ENCODE measurements around the gene BANK1. TPM values are rescaled to one million over a fixed set of nuclear protein-coding genes. Genes with fewer than 3 reads are reported as not detected.

Gene BANK1
- total and polyA plus RNA-seq, 10 of the 15 experiments (the other 5 are each of a cell fraction or from before 2014, with no cell fraction given), result 0.13 to 2.1 (median 0.42) TPM

GRCh38 chr4:101793397-101793796 is 2.9 kb downstream of the BANK1 start:
- FAIRE-seq (no peak), ATAC-seq (no peak), DNase-seq (ENCODE audit: low read depth, low spot score) (no peak)
- Histone ChIP-seq H3K79me2 (ENCODE audit: control insufficient read depth, insufficient read depth, low read length) (no peaks in the 10 kb centered on the region), H3K4me3 (no peak overlapping the region), H3K27ac (ENCODE audit: control insufficient read depth, insufficient read depth) (no peak overlapping the region), H3K36me3 (ENCODE audit: control insufficient read depth in 2 of 2, insufficient read depth in 2 of 2, low read length in 1 of 2) (no peaks in the 10 kb centered on the region), H3K27me3 (replicated peaks in 1 of 2; ENCODE audit: control insufficient read depth in 2 of 2, insufficient read depth in 2 of 2, low read length in 1 of 2) (peaks cover 0 to 3% of the 10 kb centered on the region in 2 experiments; a peak in 1 of 4 replicates), H3K9me3 (replicated peaks; ENCODE audit: control insufficient read depth, insufficient read depth, low read length) (no peaks in the 10 kb centered on the region), H3K4me1 (ENCODE audit: control insufficient read depth, insufficient read depth, low read length) (peaks cover 9% of the 10 kb centered on the region), H2AFZ (ENCODE audit: control insufficient read depth, low read depth, low read length) (no peak overlapping the region), H3K9ac (ENCODE audit: control insufficient read depth, insufficient read depth, low read length) (no peak overlapping the region), H3K4me2 (ENCODE audit: control insufficient read depth, insufficient read depth) (no peak overlapping the region), H4K20me1 (ENCODE audit: control insufficient read depth, insufficient read depth) (no peaks in the 10 kb centered on the region)
- intact Hi-C loops (cut with micrococcal nuclease; ENCODE audit: unreplicated experiment), result no loop called here
- no TSS peak for BruUV-seq (replicated peaks)
- RAD21 ChIA-PET (ENCODE audit: unreplicated experiment), result interaction anchor here (0.9 kb wide), 1 partner anchor 14 kb away, joined by 4 read pairs; no protein-coding TSS in a partner anchor
- POLR2A ChIA-PET, result no interaction called here
- in situ Hi-C loops (cut with MboI), result no loop called here
- no peak for TF ChIP-seq E4F1 (IDR thresholded peaks at IDR 0.05; ENCODE audit: borderline replicate concordance, partially characterized antibody)
- no peak for TF ChIP-seq BCL11A (IDR thresholded peaks at IDR 0.05; ENCODE audit: low read depth, low read length)
- TF ChIP-seq GABPA (IDR thresholded peaks at IDR 0.05; ENCODE audit: low read depth), result no peak
- no peak for TF ChIP-seq MYB (IDR thresholded peaks at IDR 0.05; ENCODE audit: borderline replicate concordance, low read depth, low read length)
- no peak for TF ChIP-seq WRNIP1 (IDR thresholded peaks at IDR 0.05; ENCODE audit: borderline replicate concordance, low read depth, low read length)
- TF ChIP-seq EGR1 (IDR thresholded peaks at IDR 0.05; ENCODE audit: borderline replicate concordance in 1 of 2, low read depth in 2 of 2, low read length in 2 of 2), result no peak
- no peak for TF ChIP-seq JUND (IDR thresholded peaks at IDR 0.05; ENCODE audit: low read depth, low read length)
- TF ChIP-seq POLR2A (IDR thresholded peaks at IDR 0.05; ENCODE audit: low read depth, low read length), result no peak
- no peak for TF ChIP-seq NRF1 (conservative IDR thresholded peaks at IDR 0.05; ENCODE audit: low read depth, low read length)
- TF ChIP-seq SP1 (IDR thresholded peaks at IDR 0.05; ENCODE audit: low read depth, low read length), result no peak
- TF ChIP-seq IRF4 (IDR thresholded peaks at IDR 0.05; ENCODE audit: low read depth, low read length), result no peak
- TF ChIP-seq RB1 (IDR thresholded peaks at IDR 0.05; ENCODE audit: borderline replicate concordance), result no peak
- no peak for TF ChIP-seq MTA2 (IDR thresholded peaks at IDR 0.05; ENCODE audit: low read depth)
- TF ChIP-seq SREBF2 (IDR thresholded peaks at IDR 0.05; ENCODE audit: low read length), result no peak
- TF ChIP-seq CUX1 (IDR thresholded peaks at IDR 0.05; ENCODE audit: insufficient replicate concordance, low read depth, low read length), result no peak
- TF ChIP-seq CREB1 (IDR thresholded peaks at IDR 0.05; ENCODE audit: low read depth), result no peak
- no peak for TF ChIP-seq TARDBP (IDR thresholded peaks at IDR 0.05; ENCODE audit: borderline replicate concordance)
- TF ChIP-seq NFIC (IDR thresholded peaks at IDR 0.05; ENCODE audit: low read depth, low read length), result no peak
- TF ChIP-seq PAX5 (IDR thresholded peaks at IDR 0.05; ENCODE audit: borderline replicate concordance, low read depth, low read length), result no peak
- no peak for TF ChIP-seq CBFB (IDR thresholded peaks at IDR 0.05; ENCODE audit: low read depth)
- CTCF ChIA-PET, result no interaction called here
- SMC1A ChIA-PET (ENCODE audit: uncharacterized antibody, unreplicated experiment), result interaction anchor here (1.0 kb wide), 1 partner anchor 17 kb away, joined by 3 read pairs; no protein-coding TSS in a partner anchor

Measured in GM12878 (cell line).